Mammary epithelial cell (primary cell): Measurements from ENCODE around the gene AQR.

Experiments
- EZH2 ChIP-seq: IDR thresholded peaks from 2 replicates; pipeline ENCODE4 v1.6.1; 2012; ENCODE audit warnings: low read length, inconsistent platforms, borderline replicate concordance
- TF ChIP-seq, protein P1 (sequence below), 2 donors: IDR thresholded peaks in 1 of 2; conservative IDR thresholded peaks in 1 of 2; 2 replicates each; pipeline ENCODE4 v1.5.1; 2011 to 2012; ENCODE audit warnings: inconsistent platforms in 2 of 2, low read length in 2 of 2, mild to moderate bottlenecking in 2 of 2, control low read depth in 1 of 2, low read depth in 1 of 2; ENCODE audit not compliant: insufficient read depth in 1 of 2; ENCODE audit errors: extremely low read depth in 1 of 2

DNA sequence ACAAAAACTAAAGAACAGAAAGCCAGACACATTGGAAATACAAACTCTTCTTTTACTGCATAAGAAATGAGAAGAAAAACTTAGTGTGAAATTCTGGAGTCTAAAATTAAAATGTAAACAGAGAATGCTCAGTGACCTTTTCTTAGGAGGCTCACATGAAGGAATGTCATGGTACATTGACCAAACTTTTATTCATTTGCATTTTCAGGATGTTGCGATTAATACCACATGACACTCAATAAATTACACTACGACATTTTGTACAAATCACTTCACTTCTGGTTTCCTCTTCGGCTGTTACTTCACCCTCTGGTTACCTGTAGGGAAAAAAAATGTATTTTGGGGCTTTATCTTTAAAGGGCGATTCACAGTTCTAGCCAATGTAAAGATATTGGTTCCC, 117.8 kb downstream of the AQR start:
- TF ChIP-seq, protein P1, sequence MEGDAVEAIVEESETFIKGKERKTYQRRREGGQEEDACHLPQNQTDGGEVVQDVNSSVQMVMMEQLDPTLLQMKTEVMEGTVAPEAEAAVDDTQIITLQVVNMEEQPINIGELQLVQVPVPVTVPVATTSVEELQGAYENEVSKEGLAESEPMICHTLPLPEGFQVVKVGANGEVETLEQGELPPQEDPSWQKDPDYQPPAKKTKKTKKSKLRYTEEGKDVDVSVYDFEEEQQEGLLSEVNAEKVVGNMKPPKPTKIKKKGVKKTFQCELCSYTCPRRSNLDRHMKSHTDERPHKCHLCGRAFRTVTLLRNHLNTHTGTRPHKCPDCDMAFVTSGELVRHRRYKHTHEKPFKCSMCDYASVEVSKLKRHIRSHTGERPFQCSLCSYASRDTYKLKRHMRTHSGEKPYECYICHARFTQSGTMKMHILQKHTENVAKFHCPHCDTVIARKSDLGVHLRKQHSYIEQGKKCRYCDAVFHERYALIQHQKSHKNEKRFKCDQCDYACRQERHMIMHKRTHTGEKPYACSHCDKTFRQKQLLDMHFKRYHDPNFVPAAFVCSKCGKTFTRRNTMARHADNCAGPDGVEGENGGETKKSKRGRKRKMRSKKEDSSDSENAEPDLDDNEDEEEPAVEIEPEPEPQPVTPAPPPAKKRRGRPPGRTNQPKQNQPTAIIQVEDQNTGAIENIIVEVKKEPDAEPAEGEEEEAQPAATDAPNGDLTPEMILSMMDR (conservative IDR thresholded peaks at IDR 0.05 in 1 of 2, IDR thresholded peaks at IDR 0.05 in 1 of 2; ENCODE audit: extremely low read depth in 1 of 2, insufficient read depth in 1 of 2, low read depth in 1 of 2, low read length in 2 of 2): no peak
- no peak for TF ChIP-seq EZH2
